Small intestine (tissue), 7 donors: ENCODE data around the gene PPP1R13B. TPM values are rescaled to one million over a fixed set of nuclear protein-coding genes. Genes with fewer than 3 reads are reported as not detected.
"Not testable (repeated sequence)": the region's sequence is repeated elsewhere in the genome, so short reads cannot be mapped to it uniquely, and the experiment has no call there.

ENCODE experiments used
- DNase-seq, 2 donors: peaks; one replicate each; pipeline versions ENCODE4 v3.0.0 to v3.0.0-alpha.2; 2013
- FAIRE-seq: peaks from 2 replicates; lab custom pipeline; 2012; peaks lifted over from hg19 to GRCh38; lab: Jason Lieb, UNC
- H3K27ac ChIP-seq, 3 donors: one replicate each; pipeline ENCODE4 v1.5.1; 2013; ENCODE audit warnings: low read length in 2 of 3, mild to moderate bottlenecking in 2 of 3, control low read depth in 1 of 3, inconsistent platforms in 1 of 3, low read depth in 1 of 3, moderate library complexity in 1 of 3
- H3K27me3 ChIP-seq, 3 donors: one replicate each; pipeline ENCODE4 v1.6.1; 2013; ENCODE audit warnings: low read length in 3 of 3, inconsistent platforms in 1 of 3; ENCODE audit not compliant: control insufficient read depth in 3 of 3, insufficient read depth in 3 of 3
- H3K36me3 ChIP-seq, 3 donors: one replicate each; pipeline ENCODE4 v1.6.1; 2013; ENCODE audit warnings: low read length in 3 of 3, inconsistent platforms in 1 of 3, low read depth in 1 of 3, mild to moderate bottlenecking in 1 of 3, moderate library complexity in 1 of 3; ENCODE audit not compliant: control insufficient read depth in 3 of 3, insufficient read depth in 2 of 3
- H3K4me1 ChIP-seq, 3 donors: one replicate each; pipeline ENCODE4 v1.6.1; 2013; ENCODE audit warnings: low read length in 2 of 3, inconsistent platforms in 1 of 3, low read depth in 1 of 3, mild to moderate bottlenecking in 1 of 3, moderate library complexity in 1 of 3; ENCODE audit not compliant: control insufficient read depth in 3 of 3, insufficient read depth in 2 of 3
- H3K4me3 ChIP-seq, 3 donors: one replicate each; pipeline ENCODE4 v1.5.1; 2013; ENCODE audit warnings: low read length in 3 of 3, control low read depth in 1 of 3, inconsistent platforms in 1 of 3, low read depth in 1 of 3, mild to moderate bottlenecking in 1 of 3, moderate library complexity in 1 of 3
- H3K9me3 ChIP-seq, 2 donors: one replicate each; pipeline ENCODE4 v1.6.1; 2013; ENCODE audit warnings: low read depth in 1 of 2, low read length in 1 of 2; ENCODE audit not compliant: control insufficient read depth in 2 of 2, insufficient read depth in 1 of 2
- WGBS, 3 donors: extraction: QIAGEN DNeasy Blood & Tissue Kit; methylation state at CpG; one replicate each; pipeline ENCODE4 v1.1.7; 2013; 5-methylcytosine and 5-hydroxymethylcytosine counted together
- polyA plus RNA-seq, 4 donors: library from polyadenylated mRNA; stranded (reverse) in 3 of 4; unstranded in 1 of 4; fragments of 200-250 nt in 3 of 4; fragments of 120-200 nt in 1 of 4; gene quantifications; one replicate each; pipeline versions ENCODE4 v1.2.1 to v1.2.3, GENCODE V29; 2013
- donor health status: healthy with polysubstance abuse.
- donor health status: control.
- donor health status: control.
- donor health status: Bipolar disorder and iron deficiency.
- donor health status: healthy.

The PPP1R13B gene
- polyA plus RNA-seq, 4 donors = 17.8 to 28.1 (median 23.3) TPM

GRCh38 chr14:103694572-103695026 is 152.8 kb downstream of the PPP1R13B start:
- Histone ChIP-seq H3K4me3 (no peak overlapping the region), H3K4me1 (peaks cover 0 to 13% (median 0%) of the 10 kb centered on the region in 3 donors), H3K27ac (no peak overlapping the region), H3K36me3 (peaks cover 4 to 75% (median 13%) of the 10 kb centered on the region in 3 donors), H3K9me3 (no peaks in the 10 kb centered on the region), H3K27me3 (no peaks in the 10 kb centered on the region)
- FAIRE-seq (no peak), DNase-seq (no peak)
- 93 to 95% (median 95%) methylated on average over 20 of the region's 20 CpGs for WGBS, 3 donors

GRCh38 chr14:103693515-103693914 is 153.9 kb downstream of the PPP1R13B start:
- 42 to 77% (median 60%) methylated on average over 22 of the region's 22 CpGs for WGBS, 3 donors
- no peaks in the 10 kb centered on the region for H3K27me3 ChIP-seq
- H3K4me1 ChIP-seq = peaks cover 0 to 11% (median 2%) of the 10 kb centered on the region in 3 donors
- FAIRE-seq = no peak
- H3K4me3 ChIP-seq = no peak overlapping the region
- H3K36me3 ChIP-seq = peaks cover 4 to 73% (median 13%) of the 10 kb centered on the region in 3 donors
- DNase-seq = peak in 1 of 2 donors; percentile 70
- peak overlapping the region in 1 of 3 donors; percentile 6 for H3K27ac ChIP-seq
- H3K9me3 ChIP-seq = no peaks in the 10 kb centered on the region

- Histone ChIP-seq H3K36me3 (peaks cover 4 to 72% (median 9%) of the 10 kb centered on the region in 3 donors), H3K27ac (no peak overlapping the region), H3K9me3 (no peaks in the 10 kb centered on the region), H3K4me1 (peaks cover 0 to 11% (median 2%) of the 10 kb centered on the region in 3 donors), H3K27me3 (no peaks in the 10 kb centered on the region), H3K4me3 (no peak overlapping the region)
- 67 to 80% (median 71%) methylated on average over 12 of the region's 12 CpGs for WGBS, 3 donors
- DNase-seq = no peak
- FAIRE-seq = no peak
Measured at GRCh38 chr14:103692871-103693270, 154.5 kb downstream of the PPP1R13B start.

GRCh38 chr14:103692159-103692558 is 155.2 kb downstream of the PPP1R13B start:
- H3K27me3 ChIP-seq = no peaks in the 10 kb centered on the region
- H3K36me3 ChIP-seq = peaks cover 4 to 68% (median 9%) of the 10 kb centered on the region in 3 donors
- FAIRE-seq = no peak
- no peak overlapping the region for H3K27ac ChIP-seq
- no peak overlapping the region for H3K4me3 ChIP-seq
- DNase-seq = no peak
- H3K4me1 ChIP-seq = peaks cover 0 to 6% (median 2%) of the 10 kb centered on the region in 3 donors
- 90 to 97% (median 96%) methylated on average over 17 of the region's 17 CpGs for WGBS, 3 donors
- no peaks in the 10 kb centered on the region for H3K9me3 ChIP-seq

GRCh38 chr14:103691655-103692054 is 155.7 kb downstream of the PPP1R13B start:
- not testable (repeated sequence) for FAIRE-seq
- H3K36me3 ChIP-seq = peaks cover 6 to 72% (median 13%) of the 10 kb centered on the region in 3 donors

GRCh38 chr14:103690332-103690731 is 157.0 kb downstream of the PPP1R13B start:
- no peaks in the 10 kb centered on the region for H3K9me3 ChIP-seq
- FAIRE-seq (no peak), DNase-seq (no peak)
- H3K4me1 ChIP-seq = peaks cover 0 to 2% (median under 1%) of the 10 kb centered on the region in 3 donors
- H3K27me3 ChIP-seq = no peaks in the 10 kb centered on the region
- H3K27ac ChIP-seq = no peak overlapping the region
- H3K4me3 ChIP-seq = no peak overlapping the region
- 92 to 95% (median 94%) methylated on average over 8 of the region's 8 CpGs for WGBS, 3 donors
- peaks cover 7 to 73% (median 18%) of the 10 kb centered on the region in 3 donors for H3K36me3 ChIP-seq

More at GRCh38 chr14:103691655-103692054, 155.7 kb downstream of the PPP1R13B start:
- DNase-seq, H3K27me3 ChIP-seq, H3K27ac ChIP-seq, H3K4me3 ChIP-seq, H3K9me3 ChIP-seq, H3K4me1 ChIP-seq: not testable (repeated sequence)
- WGBS, 3 donors = 84 to 87% (median 85%) methylated on average over 5 of the region's 5 CpGs

GRCh38 chr14:103688906-103689902 is 158.2 kb downstream of the PPP1R13B start:
- peaks cover 0 to 2% (median 0%) of the 10 kb centered on the region in 3 donors for H3K4me1 ChIP-seq
- no peaks in the 10 kb centered on the region for H3K27me3 ChIP-seq
- H3K27ac ChIP-seq = peak overlapping the region in 1 of 3 donors; percentile 19
- peaks cover 6 to 73% (median 21%) of the 10 kb centered on the region in 3 donors for H3K36me3 ChIP-seq
- H3K4me3 ChIP-seq = no peak overlapping the region
- WGBS, 3 donors = 70 to 91% (median 78%) methylated on average over 16 of the region's 16 CpGs
- H3K9me3 ChIP-seq = no peaks in the 10 kb centered on the region
- no peak for FAIRE-seq
- no peak for DNase-seq

- DNase-seq = no peak
- no peak for FAIRE-seq
- Histone ChIP-seq H3K36me3 (peaks cover 6 to 72% (median 21%) of the 10 kb centered on the region in 3 donors), H3K27ac (no peak overlapping the region), H3K4me1 (peaks cover 0 to 2% (median 0%) of the 10 kb centered on the region in 3 donors), H3K9me3 (no peaks in the 10 kb centered on the region), H3K4me3 (no peak overlapping the region), H3K27me3 (no peaks in the 10 kb centered on the region)
- 90 to 95% (median 90%) methylated on average over 5 of the region's 5 CpGs for WGBS, 3 donors
Measured at GRCh38 chr14:103688441-103688840, 158.9 kb downstream of the PPP1R13B start.
